Astrocyte (in vitro differentiated cells and primary cell): ENCODE data around the gene RAB3GAP2. TPM values are rescaled to one million over a fixed set of nuclear protein-coding genes. Genes with fewer than 3 reads are reported as not detected.

Source experiments
- DNase-seq: peaks from one replicate; pipeline ENCODE4 v3.0.0-alpha.2; 2010; ENCODE audit warnings: low read depth
- FAIRE-seq: peaks from 2 replicates; lab custom pipeline; 2011; peaks lifted over from hg19 to GRCh38; lab: Jason Lieb, UNC
- H2AFZ ChIP-seq: 2 replicates; pipeline ENCODE4 v1.6.0; 2012; ENCODE audit warnings: low read depth, low read length, inconsistent platforms
- H3K27ac ChIP-seq: 2 replicates; pipeline ENCODE4 v1.5.1; 2011; ENCODE audit warnings: low read depth, low read length, inconsistent platforms
- H3K27me3 ChIP-seq: 2 replicates; pipeline ENCODE4 v1.6.0; 2011; ENCODE audit warnings: low read length, inconsistent platforms; ENCODE audit not compliant: insufficient read depth
- H3K36me3 ChIP-seq: 2 replicates; pipeline ENCODE4 v1.5.1; 2011; ENCODE audit warnings: low read length, inconsistent platforms; ENCODE audit not compliant: insufficient read depth
- H3K4me1 ChIP-seq: 2 replicates; pipeline ENCODE4 v1.5.1; 2011; ENCODE audit warnings: low read length, inconsistent platforms; ENCODE audit not compliant: insufficient read depth
- H3K4me2 ChIP-seq: 2 replicates; pipeline ENCODE4 v1.6.0; 2012; ENCODE audit warnings: low read length, inconsistent platforms
- H3K4me3 ChIP-seq: 2 replicates; pipeline ENCODE4 v1.5.1; 2011; ENCODE audit warnings: low read depth, mild to moderate bottlenecking, low read length, inconsistent platforms; ENCODE audit not compliant: insufficient read depth
- H3K79me2 ChIP-seq: 2 replicates; pipeline ENCODE4 v1.6.0; 2012; ENCODE audit warnings: mild to moderate bottlenecking, low read length, inconsistent platforms; ENCODE audit not compliant: insufficient read depth
- H3K9ac ChIP-seq: 2 replicates; pipeline ENCODE4 v1.6.0; 2012; ENCODE audit warnings: mild to moderate bottlenecking, low read length, inconsistent platforms
- H3K9me3 ChIP-seq: 2 replicates; pipeline ENCODE4 v1.5.1; 2012; ENCODE audit warnings: low read depth, mild to moderate bottlenecking, low read length, inconsistent platforms; ENCODE audit not compliant: insufficient read depth
- H4K20me1 ChIP-seq: 2 replicates; pipeline ENCODE4 v1.6.0; 2012; ENCODE audit warnings: low read length, inconsistent platforms; ENCODE audit not compliant: insufficient read depth
- H3K27ac Mint-ChIP-seq: one replicate; pipeline ENCODE4 v1.8.0; 2021; ENCODE audit warnings: mild to moderate bottlenecking, mixed read lengths; ENCODE audit not compliant: unreplicated experiment
- H3K27me3 Mint-ChIP-seq: one replicate; pipeline ENCODE4 v1.8.0; 2021; ENCODE audit warnings: low read depth, mixed read lengths; ENCODE audit not compliant: unreplicated experiment
- H3K36me3 Mint-ChIP-seq: one replicate; pipeline ENCODE4 v1.8.0; 2021; ENCODE audit warnings: low read depth, mixed read lengths; ENCODE audit not compliant: unreplicated experiment
- H3K4me1 Mint-ChIP-seq: one replicate; pipeline ENCODE4 v1.8.0; 2021; ENCODE audit warnings: low read depth, mixed read lengths; ENCODE audit not compliant: unreplicated experiment
- H3K4me3 Mint-ChIP-seq: one replicate; pipeline ENCODE4 v1.8.0; 2021; ENCODE audit warnings: mild to moderate bottlenecking, moderate library complexity, mixed read lengths; ENCODE audit not compliant: unreplicated experiment
- H3K9me3 Mint-ChIP-seq: one replicate; pipeline ENCODE4 v1.8.0; 2021; ENCODE audit warnings: mild to moderate bottlenecking, mixed read lengths; ENCODE audit not compliant: unreplicated experiment
- EZH2 ChIP-seq: IDR thresholded peaks from 2 replicates; pipeline ENCODE4 v1.6.1; 2012; ENCODE audit warnings: mild to moderate bottlenecking, low read length, inconsistent platforms; ENCODE audit not compliant: insufficient read depth
- total RNA-seq: library from RNA; stranded (reverse); gene quantifications from 2 replicates; pipeline ENCODE4 v1.2.1, GENCODE V29; 2021
- TF ChIP-seq, protein P1 (sequence below): IDR thresholded peaks from 2 replicates; pipeline ENCODE4 v1.5.1; 2011; ENCODE audit warnings: low read depth, mild to moderate bottlenecking, inconsistent platforms, low read length, moderate library complexity; ENCODE audit not compliant: insufficient read depth

The RAB3GAP2 gene
- total RNA-seq, 1 donor from 2014 or later, result 68.1 TPM

DNA sequence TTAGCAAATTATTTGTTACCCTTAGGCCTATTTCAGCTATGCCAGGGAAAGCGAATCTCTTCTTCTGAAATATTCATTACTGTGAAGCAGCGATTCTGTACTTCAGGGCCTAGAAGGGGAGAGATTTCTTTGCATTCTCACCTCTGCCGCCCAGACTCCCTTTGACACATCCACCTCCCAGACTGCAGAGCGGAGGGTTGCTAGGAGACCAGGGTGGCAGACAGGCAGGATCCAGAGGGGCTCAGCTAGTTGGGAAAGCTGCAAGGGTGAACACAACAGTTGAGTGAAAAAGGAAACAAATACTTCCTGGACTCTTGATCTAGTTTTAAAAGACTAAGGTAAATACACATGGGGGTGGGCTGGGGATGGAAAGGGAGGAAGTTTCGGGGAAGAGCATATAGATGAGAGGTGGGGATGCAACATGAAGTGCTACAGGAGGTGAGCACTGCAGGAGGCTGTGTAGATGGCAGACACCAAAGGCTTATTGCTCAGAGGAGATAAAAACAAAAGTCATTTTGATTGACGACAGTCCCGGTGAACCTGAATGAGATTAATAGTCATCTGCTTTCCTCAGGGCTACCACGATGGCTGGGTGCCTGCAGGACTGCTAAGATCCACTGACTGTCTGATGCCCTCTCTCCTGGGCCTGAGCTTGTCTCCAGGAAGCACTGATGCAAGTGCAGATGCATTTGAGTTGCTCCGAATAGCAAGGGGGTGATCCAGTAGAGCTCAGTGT, 26.4 kb upstream of the RAB3GAP2 start:
- H3K4me3 ChIP-seq, result no peak overlapping the region
- Mint-ChIP-seq H3K27ac (peak overlapping the region; percentile 56), H3K27me3 (peaks cover 2% of the 10 kb centered on the region), H3K9me3 (no peaks in the 10 kb centered on the region), H3K4me3 (no peak overlapping the region), H3K4me1 (peaks cover 33% of the 10 kb centered on the region), H3K36me3 (no peaks in the 10 kb centered on the region)
- no peaks in the 10 kb centered on the region for H3K79me2 ChIP-seq
- no peaks in the 10 kb centered on the region for H3K27me3 ChIP-seq
- H3K27ac ChIP-seq, result no peak overlapping the region
- H4K20me1 ChIP-seq, result no peaks in the 10 kb centered on the region
- no peak overlapping the region for H3K9ac ChIP-seq
- H3K4me1 ChIP-seq, result peaks cover 19% of the 10 kb centered on the region
- no peak overlapping the region for H3K4me2 ChIP-seq
- H3K36me3 ChIP-seq, result no peaks in the 10 kb centered on the region
- no peaks in the 10 kb centered on the region for H3K9me3 ChIP-seq
- FAIRE-seq, result no peak
- no peak overlapping the region for H2AFZ ChIP-seq
- no peak for TF ChIP-seq EZH2
- TF ChIP-seq, protein P1, sequence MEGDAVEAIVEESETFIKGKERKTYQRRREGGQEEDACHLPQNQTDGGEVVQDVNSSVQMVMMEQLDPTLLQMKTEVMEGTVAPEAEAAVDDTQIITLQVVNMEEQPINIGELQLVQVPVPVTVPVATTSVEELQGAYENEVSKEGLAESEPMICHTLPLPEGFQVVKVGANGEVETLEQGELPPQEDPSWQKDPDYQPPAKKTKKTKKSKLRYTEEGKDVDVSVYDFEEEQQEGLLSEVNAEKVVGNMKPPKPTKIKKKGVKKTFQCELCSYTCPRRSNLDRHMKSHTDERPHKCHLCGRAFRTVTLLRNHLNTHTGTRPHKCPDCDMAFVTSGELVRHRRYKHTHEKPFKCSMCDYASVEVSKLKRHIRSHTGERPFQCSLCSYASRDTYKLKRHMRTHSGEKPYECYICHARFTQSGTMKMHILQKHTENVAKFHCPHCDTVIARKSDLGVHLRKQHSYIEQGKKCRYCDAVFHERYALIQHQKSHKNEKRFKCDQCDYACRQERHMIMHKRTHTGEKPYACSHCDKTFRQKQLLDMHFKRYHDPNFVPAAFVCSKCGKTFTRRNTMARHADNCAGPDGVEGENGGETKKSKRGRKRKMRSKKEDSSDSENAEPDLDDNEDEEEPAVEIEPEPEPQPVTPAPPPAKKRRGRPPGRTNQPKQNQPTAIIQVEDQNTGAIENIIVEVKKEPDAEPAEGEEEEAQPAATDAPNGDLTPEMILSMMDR, result no peak
- DNase-seq, result no peak

DNA sequence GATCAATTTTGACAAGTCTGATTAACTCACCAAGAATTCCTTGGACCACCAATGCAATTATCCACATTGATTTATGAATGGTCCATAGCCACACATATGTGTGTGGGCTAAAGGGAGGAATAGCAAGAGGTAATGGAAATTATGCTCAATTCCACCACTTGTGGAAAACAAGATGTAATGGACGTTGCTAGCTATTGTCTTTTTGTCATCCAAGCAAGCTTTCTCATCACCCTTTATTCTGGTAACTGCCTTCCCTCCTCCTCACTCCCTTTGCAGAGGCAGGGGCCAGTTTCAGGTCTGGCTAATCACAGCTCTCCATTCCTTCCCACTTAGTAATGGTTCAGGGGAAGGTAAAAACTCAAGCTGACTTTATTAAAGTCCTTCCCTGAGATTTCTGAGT, 24.7 kb upstream of the RAB3GAP2 start:
- Histone ChIP-seq H3K9me3 (no peaks in the 10 kb centered on the region), H3K4me2 (no peak overlapping the region), H2AFZ (no peak overlapping the region), H3K9ac (no peak overlapping the region), H3K4me3 (no peak overlapping the region), H3K36me3 (no peaks in the 10 kb centered on the region), H3K4me1 (peaks cover 19% of the 10 kb centered on the region), H3K27me3 (no peaks in the 10 kb centered on the region), H3K27ac (no peak overlapping the region), H4K20me1 (no peaks in the 10 kb centered on the region), H3K79me2 (no peaks in the 10 kb centered on the region)
- no peak for TF ChIP-seq EZH2
- TF ChIP-seq, protein P1, result no peak
- FAIRE-seq, result no peak
- H3K27me3 Mint-ChIP-seq, result peaks cover 2% of the 10 kb centered on the region
- no peaks in the 10 kb centered on the region for H3K9me3 Mint-ChIP-seq
- no peaks in the 10 kb centered on the region for H3K36me3 Mint-ChIP-seq
- no peak overlapping the region for H3K4me3 Mint-ChIP-seq
- H3K4me1 Mint-ChIP-seq, result peaks cover 32% of the 10 kb centered on the region
- peak overlapping the region; percentile 77 for H3K27ac Mint-ChIP-seq
- DNase-seq, result peak; percentile 84

DNA sequence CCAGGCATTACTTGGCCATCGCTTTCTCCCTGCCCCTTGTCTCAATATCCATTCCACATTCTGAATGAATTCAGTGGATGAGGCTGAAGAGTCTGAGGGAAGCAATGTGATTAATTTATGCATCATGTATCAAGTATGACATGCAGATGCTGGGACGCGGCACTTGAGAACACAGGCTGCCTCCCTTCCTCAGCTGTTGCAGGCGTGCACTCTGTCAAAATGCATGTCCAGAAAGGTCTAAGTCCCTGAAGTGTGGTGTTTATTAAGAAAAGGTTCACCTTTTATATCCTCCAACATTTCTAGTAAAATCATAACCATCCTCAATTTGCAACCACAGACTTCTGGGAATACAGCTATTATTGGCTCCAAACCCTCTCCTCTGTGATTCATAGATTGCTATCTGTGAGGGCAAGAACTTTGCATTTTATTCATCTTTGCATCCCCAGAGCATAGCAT, 22.6 kb upstream of the RAB3GAP2 start:
- Histone ChIP-seq H3K4me3 (no peak overlapping the region), H4K20me1 (no peaks in the 10 kb centered on the region), H3K36me3 (no peaks in the 10 kb centered on the region), H3K27me3 (no peaks in the 10 kb centered on the region), H3K79me2 (no peaks in the 10 kb centered on the region), H3K27ac (no peak overlapping the region), H3K9ac (no peak overlapping the region), H2AFZ (no peak overlapping the region), H3K4me1 (peaks cover 8% of the 10 kb centered on the region), H3K9me3 (no peaks in the 10 kb centered on the region), H3K4me2 (peak overlapping the region; percentile 46)
- TF ChIP-seq EZH2, result no peak
- Mint-ChIP-seq H3K4me1 (peaks cover 16% of the 10 kb centered on the region), H3K4me3 (no peak overlapping the region), H3K27me3 (peaks cover 2% of the 10 kb centered on the region), H3K36me3 (no peaks in the 10 kb centered on the region), H3K27ac (no peak overlapping the region), H3K9me3 (no peaks in the 10 kb centered on the region)
- peak; percentile 75 for DNase-seq
- no peak for FAIRE-seq
